Measurements from ENCODE around the gene CGN. TPM values are rescaled to one million over a fixed set of nuclear protein-coding genes. Genes with fewer than 3 reads are reported as not detected.

CGN gene
- polyA plus RNA-seq, 1 donor from 2014 or later, result 4.4 TPM

GRCh38 chr1:151556052-151556451 lies 44.9 kb downstream of the CGN start:
- no peaks in the 10 kb centered on the region for H3F3A ChIP-seq (ENCODE audit: insufficient read depth, low read length, poor library complexity, severe bottlenecking)
- H3K4me2 ChIP-seq (ENCODE audit: low read length), result no peak overlapping the region
- H4K20me1 ChIP-seq (ENCODE audit: insufficient read depth), result no peaks in the 10 kb centered on the region
- H3K27ac ChIP-seq (ENCODE audit: low read length), result no peak overlapping the region
- H2AFZ ChIP-seq (ENCODE audit: low read depth, low read length), result no peak overlapping the region
- no peaks in the 10 kb centered on the region for H3K36me3 ChIP-seq (ENCODE audit: insufficient read depth, low read length)
- no peaks in the 10 kb centered on the region for H3K9me2 ChIP-seq (ENCODE audit: insufficient read depth, low read length)
- no peak overlapping the region for H3K4me3 ChIP-seq (ENCODE audit: low read length)
- no peak for TF ChIP-seq SMC3 (conservative IDR thresholded peaks at IDR 0.05; ENCODE audit: poor library complexity)
- no peak for TF ChIP-seq REST (IDR thresholded peaks at IDR 0.05; ENCODE audit: borderline replicate concordance)
- TF ChIP-seq EP300 (conservative IDR thresholded peaks at IDR 0.05; ENCODE audit: poor library complexity, severe bottlenecking), result no peak
- no peak for TF ChIP-seq EZH2 (IDR thresholded peaks at IDR 0.05; ENCODE audit: borderline replicate concordance, insufficient read depth, low read length, poor library complexity, severe bottlenecking)
- no peak for TF ChIP-seq MXI1 (conservative IDR thresholded peaks at IDR 0.05; ENCODE audit: poor library complexity, severe bottlenecking)
- TF ChIP-seq POLR2AphosphoS5 (IDR thresholded peaks at IDR 0.05), result no peak
- H3K9ac ChIP-seq (ENCODE audit: low read length), result no peak overlapping the region
- no peaks in the 10 kb centered on the region for H3K9me3 ChIP-seq (ENCODE audit: low read length)
- no peaks in the 10 kb centered on the region for H3K79me2 ChIP-seq (replicated peaks; ENCODE audit: insufficient read depth, low read length)
- H3K27me3 ChIP-seq (ENCODE audit: insufficient read depth, low read depth, low read length), result no peaks in the 10 kb centered on the region

GRCh38 chr1:151562661-151563060 lies 51.5 kb downstream of the CGN start:
- Histone ChIP-seq H3K4me2 (ENCODE audit: low read length) (no peak overlapping the region), H3K9me2 (ENCODE audit: insufficient read depth, low read length) (no peaks in the 10 kb centered on the region), H3K36me3 (ENCODE audit: insufficient read depth, low read length) (no peaks in the 10 kb centered on the region), H3K9ac (ENCODE audit: low read length) (no peak overlapping the region), H3K9me3 (ENCODE audit: low read length) (no peaks in the 10 kb centered on the region), H4K20me1 (ENCODE audit: insufficient read depth) (no peaks in the 10 kb centered on the region), H3F3A (ENCODE audit: insufficient read depth, low read length, poor library complexity, severe bottlenecking) (no peaks in the 10 kb centered on the region), H3K27me3 (ENCODE audit: insufficient read depth, low read depth, low read length) (no peaks in the 10 kb centered on the region), H2AFZ (ENCODE audit: low read depth, low read length) (no peak overlapping the region), H3K27ac (ENCODE audit: low read length) (no peak overlapping the region), H3K4me3 (ENCODE audit: low read length) (no peak overlapping the region), H3K79me2 (replicated peaks; ENCODE audit: insufficient read depth, low read length) (no peaks in the 10 kb centered on the region)
- no peak for TF ChIP-seq POLR2AphosphoS5 (IDR thresholded peaks at IDR 0.05)
- no peak for TF ChIP-seq SMC3 (conservative IDR thresholded peaks at IDR 0.05; ENCODE audit: poor library complexity)
- no peak for TF ChIP-seq TAF1 (IDR thresholded peaks at IDR 0.05; ENCODE audit: low read depth)

GRCh38 chr1:151563376-151563775 lies 52.2 kb downstream of the CGN start:
- Histone ChIP-seq H3K9me3 (ENCODE audit: low read length) (no peaks in the 10 kb centered on the region), H3K4me3 (ENCODE audit: low read length) (no peak overlapping the region), H3K36me3 (ENCODE audit: insufficient read depth, low read length) (no peaks in the 10 kb centered on the region), H3K27me3 (ENCODE audit: insufficient read depth, low read depth, low read length) (no peaks in the 10 kb centered on the region), H3K79me2 (replicated peaks; ENCODE audit: insufficient read depth, low read length) (no peaks in the 10 kb centered on the region), H3K4me2 (ENCODE audit: low read length) (no peak overlapping the region), H2AFZ (ENCODE audit: low read depth, low read length) (no peak overlapping the region), H3K9me2 (ENCODE audit: insufficient read depth, low read length) (no peaks in the 10 kb centered on the region), H3K27ac (ENCODE audit: low read length) (no peak overlapping the region), H3K9ac (ENCODE audit: low read length) (no peak overlapping the region), H3F3A (ENCODE audit: insufficient read depth, low read length, poor library complexity, severe bottlenecking) (no peaks in the 10 kb centered on the region), H4K20me1 (ENCODE audit: insufficient read depth) (no peaks in the 10 kb centered on the region)
- TF ChIP-seq EP300 (conservative IDR thresholded peaks at IDR 0.05; ENCODE audit: poor library complexity, severe bottlenecking), result no peak
- no peak for TF ChIP-seq MXI1 (conservative IDR thresholded peaks at IDR 0.05; ENCODE audit: poor library complexity, severe bottlenecking)
- no peak for TF ChIP-seq POLR2AphosphoS5 (IDR thresholded peaks at IDR 0.05)
- no peak for TF ChIP-seq TAF1 (IDR thresholded peaks at IDR 0.05; ENCODE audit: low read depth)
- TF ChIP-seq REST (IDR thresholded peaks at IDR 0.05; ENCODE audit: borderline replicate concordance), result no peak

Measured in neural cell (in vitro differentiated cells).